HUES64 (cell line): ENCODE measurements around the gene FCMR.
"Not testable (repeated sequence)": the region's sequence is repeated elsewhere in the genome, so short reads cannot be mapped to it uniquely, and the experiment has no call there.

Source experiments
- H3K27ac ChIP-seq: 2 replicates; pipeline ENCODE4 v1.7.0; 2013; ENCODE audit warnings: low read depth, low read length, inconsistent platforms
- H3K27me3 ChIP-seq: 2 replicates; pipeline ENCODE4 v1.6.1; 2013; ENCODE audit warnings: mild to moderate bottlenecking, low read length; ENCODE audit not compliant: insufficient read depth
- H3K36me3 ChIP-seq: 2 replicates; pipeline ENCODE4 v1.6.1; 2013; ENCODE audit warnings: mild to moderate bottlenecking, low read length; ENCODE audit not compliant: insufficient read depth
- H3K4me1 ChIP-seq: 2 replicates; pipeline ENCODE4 v1.6.1; 2013; ENCODE audit warnings: mild to moderate bottlenecking, low read length, moderate library complexity; ENCODE audit not compliant: insufficient read depth
- H3K4me3 ChIP-seq: 2 replicates; pipeline ENCODE4 v1.5.1; 2013; ENCODE audit warnings: mild to moderate bottlenecking, low read length, moderate library complexity
- H3K9ac ChIP-seq: 2 replicates; pipeline ENCODE4 v1.6.1; 2013; ENCODE audit warnings: mild to moderate bottlenecking, low read depth, low read length
- H3K9me3 ChIP-seq: 2 replicates; pipeline ENCODE4 v1.6.1; 2013; ENCODE audit warnings: low read depth, low read length; ENCODE audit not compliant: insufficient read depth
- WGBS: fragments of 150-250, 120-280 bp; methylation state at CpG from one replicate; pipeline ENCODE4 v1.1.7; 2013; ENCODE audit warnings: missing lambda C conversion rate; 5-methylcytosine and 5-hydroxymethylcytosine counted together

The FCMR gene

GRCh38 chr1:206933333-206933945 lies 11.7 kb upstream of the FCMR start:
- Histone ChIP-seq H3K9ac (no peak overlapping the region), H3K36me3 (no peaks in the 10 kb centered on the region), H3K9me3 (no peaks in the 10 kb centered on the region), H3K4me3 (no peak overlapping the region), H3K27me3 (no peaks in the 10 kb centered on the region), H3K27ac (no peak overlapping the region), H3K4me1 (no peaks in the 10 kb centered on the region)
- 69% methylated on average over 8 of the region's 8 CpGs for WGBS

GRCh38 chr1:206932177-206932576 lies 10.4 kb upstream of the FCMR start:
- 86% methylated on average over 8 of the region's 8 CpGs for WGBS
- H3K36me3 ChIP-seq: no peaks in the 10 kb centered on the region
- H3K4me1 ChIP-seq: no peaks in the 10 kb centered on the region
- H3K9me3 ChIP-seq: no peaks in the 10 kb centered on the region
- H3K27me3 ChIP-seq: no peaks in the 10 kb centered on the region
- no peak overlapping the region for H3K27ac ChIP-seq
- H3K9ac ChIP-seq: no peak overlapping the region
- no peak overlapping the region for H3K4me3 ChIP-seq

GRCh38 chr1:206931709-206932108 lies 10.0 kb upstream of the FCMR start:
- Histone ChIP-seq H3K27me3 (no peaks in the 10 kb centered on the region), H3K4me3 (no peak overlapping the region), H3K9ac (no peak overlapping the region), H3K36me3 (no peaks in the 10 kb centered on the region), H3K27ac (no peak overlapping the region), H3K4me1 (no peaks in the 10 kb centered on the region), H3K9me3 (no peaks in the 10 kb centered on the region)
- WGBS: 80% methylated on average over 6 of the region's 6 CpGs

- WGBS: 94% methylated on average over 17 of the region's 17 CpGs
- no peaks in the 10 kb centered on the region for H3K27me3 ChIP-seq
- no peak overlapping the region for H3K27ac ChIP-seq
- no peaks in the 10 kb centered on the region for H3K9me3 ChIP-seq
- no peaks in the 10 kb centered on the region for H3K4me1 ChIP-seq
- H3K4me3 ChIP-seq: no peak overlapping the region
- no peaks in the 10 kb centered on the region for H3K36me3 ChIP-seq
- no peak overlapping the region for H3K9ac ChIP-seq
Observed at GRCh38 chr1:206930210-206930798, 8.6 kb upstream of the FCMR start.

GRCh38 chr1:206929524-206929923 lies 7.8 kb upstream of the FCMR start:
- WGBS: 92% methylated on average over 3 of the region's 6 CpGs
- Histone ChIP-seq H3K9me3 (no peaks in the 10 kb centered on the region), H3K4me1 (no peaks in the 10 kb centered on the region), H3K27ac (no peak overlapping the region), H3K4me3 (no peak overlapping the region), H3K27me3 (no peaks in the 10 kb centered on the region), H3K9ac (no peak overlapping the region), H3K36me3 (no peaks in the 10 kb centered on the region)

- Histone ChIP-seq H3K9me3 (no peaks in the 10 kb centered on the region), H3K27me3 (no peaks in the 10 kb centered on the region), H3K9ac (no peak overlapping the region), H3K4me1 (no peaks in the 10 kb centered on the region), H3K36me3 (no peaks in the 10 kb centered on the region), H3K27ac (no peak overlapping the region), H3K4me3 (no peak overlapping the region)
- 92% methylated on average over 2 of the region's 2 CpGs for WGBS
Observed at GRCh38 chr1:206926286-206926685, 4.5 kb upstream of the FCMR start.

GRCh38 chr1:206925106-206925736 lies 3.5 kb upstream of the FCMR start:
- Histone ChIP-seq H3K4me3 (no peak overlapping the region), H3K27ac (no peak overlapping the region), H3K4me1 (no peaks in the 10 kb centered on the region), H3K9ac (no peak overlapping the region), H3K9me3 (no peaks in the 10 kb centered on the region), H3K27me3 (no peaks in the 10 kb centered on the region), H3K36me3 (no peaks in the 10 kb centered on the region)
- whole genome bisulfite sequencing: 88% methylated on average over 11 of the region's 11 CpGs

GRCh38 chr1:206924592-206925105 lies 2.9 kb upstream of the FCMR start:
- no peaks in the 10 kb centered on the region for H3K4me1 ChIP-seq
- no peaks in the 10 kb centered on the region for H3K9me3 ChIP-seq
- no peak overlapping the region for H3K27ac ChIP-seq
- 91% methylated on average over 8 of the region's 8 CpGs for WGBS
- H3K4me3 ChIP-seq: no peak overlapping the region
- no peak overlapping the region for H3K9ac ChIP-seq
- H3K27me3 ChIP-seq: no peaks in the 10 kb centered on the region
- H3K36me3 ChIP-seq: no peaks in the 10 kb centered on the region

- not testable (repeated sequence) for H3K9ac ChIP-seq, H3K36me3 ChIP-seq, H3K4me1 ChIP-seq, H3K27ac ChIP-seq, H3K9me3 ChIP-seq, H3K4me3 ChIP-seq, H3K27me3 ChIP-seq
- WGBS: 91% methylated on average over 4 of the region's 4 CpGs
Observed at GRCh38 chr1:206923961-206924557, 2.3 kb upstream of the FCMR start.

- Histone ChIP-seq H3K9ac (no peak overlapping the region), H3K4me3 (no peak overlapping the region), H3K27me3 (no peaks in the 10 kb centered on the region), H3K4me1 (no peaks in the 10 kb centered on the region), H3K36me3 (no peaks in the 10 kb centered on the region), H3K9me3 (no peaks in the 10 kb centered on the region), H3K27ac (no peak overlapping the region)
- 88% methylated on average over 11 of the region's 12 CpGs for WGBS
Observed at GRCh38 chr1:206923009-206923960, 1.5 kb upstream of the FCMR start.
